Activated CD8-positive, alpha-beta T cell treated with anti-CD3 and anti-CD28 coated beads for 36 hours (primary cell): ENCODE results near the gene TRIM69. TPM values are rescaled to one million over a fixed set of nuclear protein-coding genes. Genes with fewer than 3 reads are reported as not detected.

Experiments
- ATAC-seq: fragments of 200-7000 bp; cut with Tn5 transposase; one replicate; pipeline ENCODE4 v1.10.0; 2021; ENCODE audit warnings: mild to moderate bottlenecking, moderate library complexity
- CTCF ChIA-PET: fragments of 350-600 bp; sonication (Branson Sonifier 250); formaldehyde crosslinking; loops from one replicate; lab custom pipeline; 2021; ENCODE audit warnings: antibody characterized with exemption; lab: Charles Lee
- POLR2A ChIA-PET: fragments of 350-600 bp; sonication (Branson Sonifier 250); formaldehyde crosslinking; loops from one replicate; lab custom pipeline; 2021; ENCODE audit warnings: antibody characterized with exemption; lab: Charles Lee
- DNase-seq: peaks from one replicate; pipeline ENCODE4 v3.0.0-alpha.2; 2020
- H3K27ac Mint-ChIP-seq: one replicate; pipeline ENCODE4 v1.8.0; 2021; ENCODE audit warnings: mild to moderate bottlenecking, mixed read lengths
- H3K27me3 Mint-ChIP-seq: one replicate; pipeline ENCODE4 v1.8.0; 2021; ENCODE audit warnings: mixed read lengths
- H3K36me3 Mint-ChIP-seq: one replicate; pipeline ENCODE4 v1.8.0; 2021; ENCODE audit warnings: low read depth, mixed read lengths
- H3K4me1 Mint-ChIP-seq: one replicate; pipeline ENCODE4 v1.8.0; 2021; ENCODE audit warnings: low read depth, mixed read lengths
- H3K4me3 Mint-ChIP-seq: one replicate; pipeline ENCODE4 v1.8.0; 2021; ENCODE audit warnings: mild to moderate bottlenecking, moderate library complexity, mixed read lengths
- H3K9me3 Mint-ChIP-seq: one replicate; pipeline ENCODE4 v1.8.0; 2021; ENCODE audit warnings: mixed read lengths
- intact Hi-C: fragments of 100-400 bp; cut with micrococcal nuclease; formaldehyde crosslinking; loops from one replicate; pipeline ENCODE4 v1.10.0; 2022
- total RNA-seq, 2 experiments: library from RNA; stranded (reverse); gene quantifications; one replicate each; pipeline ENCODE4 v1.2.3, GENCODE V29; 2021
- TF ChIP-seq, protein P1 (sequence below): fragments of 200-600 bp; IDR thresholded peaks from one replicate; pipeline ENCODE4 v1.8.0; 2022; ENCODE audit warnings: antibody characterized with exemption, mild to moderate bottlenecking

The TRIM69 gene
- total RNA-seq, 2 experiments from 2014 or later, result 59.8 to 63.5 TPM

DNA sequence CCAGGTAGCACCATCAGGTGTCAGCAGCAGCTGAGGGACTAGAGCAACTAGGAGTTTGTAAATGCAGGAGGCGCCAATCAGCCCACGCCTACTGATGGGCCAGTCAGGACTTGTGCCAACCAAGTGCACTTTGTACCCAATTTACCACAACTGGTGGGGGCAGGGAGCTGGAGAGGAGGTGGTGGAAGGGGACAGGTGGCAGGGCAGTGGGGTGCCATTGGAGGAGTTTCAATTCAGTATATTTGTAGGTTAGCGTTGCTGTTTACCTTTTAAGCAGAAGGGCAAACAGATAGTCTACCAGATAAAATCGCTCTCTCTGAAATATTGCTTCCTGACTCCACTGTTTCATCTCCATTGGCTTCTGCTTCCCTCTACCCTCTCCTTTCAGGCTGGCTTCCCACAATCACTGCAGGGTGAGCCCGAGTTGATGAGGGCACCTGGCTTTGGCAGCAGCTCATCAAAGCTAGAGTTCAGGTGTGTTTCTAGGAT lies 75.7 kb downstream of the TRIM69 start:
- Mint-ChIP-seq H3K27me3 (peaks cover 6% of the 10 kb centered on the region), H3K4me1 (peaks cover 8% of the 10 kb centered on the region), H3K4me3 (no peak overlapping the region), H3K9me3 (no peaks in the 10 kb centered on the region), H3K27ac (no peak overlapping the region), H3K36me3 (no peaks in the 10 kb centered on the region)
- DNase-seq, result no peak
- TF ChIP-seq, protein P1, sequence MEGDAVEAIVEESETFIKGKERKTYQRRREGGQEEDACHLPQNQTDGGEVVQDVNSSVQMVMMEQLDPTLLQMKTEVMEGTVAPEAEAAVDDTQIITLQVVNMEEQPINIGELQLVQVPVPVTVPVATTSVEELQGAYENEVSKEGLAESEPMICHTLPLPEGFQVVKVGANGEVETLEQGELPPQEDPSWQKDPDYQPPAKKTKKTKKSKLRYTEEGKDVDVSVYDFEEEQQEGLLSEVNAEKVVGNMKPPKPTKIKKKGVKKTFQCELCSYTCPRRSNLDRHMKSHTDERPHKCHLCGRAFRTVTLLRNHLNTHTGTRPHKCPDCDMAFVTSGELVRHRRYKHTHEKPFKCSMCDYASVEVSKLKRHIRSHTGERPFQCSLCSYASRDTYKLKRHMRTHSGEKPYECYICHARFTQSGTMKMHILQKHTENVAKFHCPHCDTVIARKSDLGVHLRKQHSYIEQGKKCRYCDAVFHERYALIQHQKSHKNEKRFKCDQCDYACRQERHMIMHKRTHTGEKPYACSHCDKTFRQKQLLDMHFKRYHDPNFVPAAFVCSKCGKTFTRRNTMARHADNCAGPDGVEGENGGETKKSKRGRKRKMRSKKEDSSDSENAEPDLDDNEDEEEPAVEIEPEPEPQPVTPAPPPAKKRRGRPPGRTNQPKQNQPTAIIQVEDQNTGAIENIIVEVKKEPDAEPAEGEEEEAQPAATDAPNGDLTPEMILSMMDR, result no peak
- intact Hi-C loops, result no loop called here
- ChIA-PET POLR2A (no interaction called here), CTCF (interaction anchor here (1.0 to 2.5 kb wide), 3 partner anchors 226 to 306 kb away, joined by 4 to 6 read pairs (median 4); no protein-coding TSS in a partner anchor)
- ATAC-seq, result no peak

DNA sequence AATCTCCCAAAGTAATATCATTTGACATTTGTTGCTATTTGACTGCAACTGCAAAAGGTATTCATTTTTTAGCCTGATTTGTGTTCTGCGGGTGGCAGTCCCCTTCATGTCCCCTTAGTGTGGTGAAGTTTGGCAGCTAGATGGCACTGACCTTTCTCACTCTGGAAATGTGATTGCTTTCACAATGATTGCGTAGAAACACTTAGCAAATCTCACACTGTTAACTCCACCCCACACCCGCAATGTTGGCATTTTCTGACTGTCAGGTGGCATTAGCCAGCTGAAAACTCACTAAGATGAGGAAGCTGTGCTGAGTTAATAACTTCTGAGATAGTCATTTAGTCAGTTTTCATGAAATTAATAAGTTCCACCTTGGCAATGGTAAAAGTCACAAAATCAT lies 76.9 kb downstream of the TRIM69 start:
- ATAC-seq (peak; percentile 42), DNase-seq (peak; percentile 21)
- Mint-ChIP-seq H3K36me3 (no peaks in the 10 kb centered on the region), H3K4me3 (no peak overlapping the region), H3K27me3 (peaks cover 6% of the 10 kb centered on the region), H3K4me1 (peaks cover 8% of the 10 kb centered on the region), H3K9me3 (no peaks in the 10 kb centered on the region), H3K27ac (no peak overlapping the region)
- TF ChIP-seq, protein P1, result no peak
- ChIA-PET POLR2A (no interaction called here), CTCF (interaction anchor here (1.0 to 2.5 kb wide), 3 partner anchors 224 to 234 kb away, joined by 3 to 6 read pairs (median 4); no protein-coding TSS in a partner anchor)
- intact Hi-C loops, result no loop called here

Other genes with a start within 250 kb of the TRIM69 start
- 100 to 1,000 TPM; 109 to 112 TPM for gene EIF3J, start 199.4 kb upstream of the TRIM69 start, total RNA-seq
- 10 to 100 TPM; 68.6 to 71.5 TPM for gene SPG11, start 72.9 kb upstream of the TRIM69 start, total RNA-seq
- 10 to 100 TPM; 16.1 to 17.8 TPM for gene PATL2, start 25.2 kb upstream of the TRIM69 start, total RNA-seq
- 1,000 to 10,000 TPM; 4,476 to 4,587 TPM for gene B2M, start 25.0 kb upstream of the TRIM69 start, total RNA-seq
- not detected for gene TERB2, start 220.2 kb downstream of the TRIM69 start, total RNA-seq